ENCODE data around the gene PACSIN2.

PACSIN2 gene

DNA sequence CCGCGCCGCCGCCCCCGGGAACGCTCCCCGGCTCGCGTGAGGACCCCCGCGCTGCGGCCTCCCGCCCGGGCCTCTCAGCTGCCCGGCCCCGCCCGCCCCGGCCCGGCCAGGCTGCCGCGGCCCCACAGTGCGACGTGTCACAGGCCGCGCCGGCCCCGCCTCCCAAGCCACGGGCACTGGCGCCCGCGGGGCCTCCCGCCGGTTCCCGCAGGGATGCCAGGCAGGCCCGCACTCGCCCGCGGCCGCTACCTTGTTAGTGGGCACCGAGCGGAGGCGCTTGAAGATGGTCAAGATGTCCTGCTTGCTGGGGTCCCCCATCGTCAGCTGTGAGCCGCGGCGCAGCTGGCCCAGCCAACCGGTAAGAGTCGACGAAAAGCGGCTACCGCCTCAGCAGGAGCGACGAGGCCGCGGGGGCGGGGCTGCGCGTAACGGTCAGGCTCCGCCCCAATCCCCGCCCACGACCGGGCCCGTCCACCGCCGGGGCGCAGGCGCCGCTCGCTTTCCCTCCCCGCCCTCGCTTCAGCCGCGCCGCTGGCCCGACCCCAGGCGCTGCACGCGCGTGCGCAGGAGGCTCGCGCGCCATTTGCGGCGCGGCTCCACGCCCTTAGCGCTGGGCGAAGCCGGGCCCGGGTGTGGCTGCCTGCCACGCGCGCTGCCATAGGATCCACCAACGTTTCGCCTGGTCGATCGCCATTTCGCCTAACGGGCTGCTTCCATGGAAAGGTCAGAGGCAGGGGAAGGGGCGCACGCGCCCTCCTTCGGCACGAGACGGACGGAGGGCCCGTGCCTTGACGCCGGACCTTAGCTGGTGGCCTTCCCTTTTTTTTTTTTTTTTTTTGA lies 157.9 kb downstream of the PACSIN2 start, which contains the start of gene ARFGAP3:
Gene ARFGAP3 (minus strand): TSS at position 409 of the 840 bp plus-strand sequence. CDS start 91 bp downstream, at position 318.
- DNase-seq = peak; percentile 98 to 100 (median 100)

DNA sequence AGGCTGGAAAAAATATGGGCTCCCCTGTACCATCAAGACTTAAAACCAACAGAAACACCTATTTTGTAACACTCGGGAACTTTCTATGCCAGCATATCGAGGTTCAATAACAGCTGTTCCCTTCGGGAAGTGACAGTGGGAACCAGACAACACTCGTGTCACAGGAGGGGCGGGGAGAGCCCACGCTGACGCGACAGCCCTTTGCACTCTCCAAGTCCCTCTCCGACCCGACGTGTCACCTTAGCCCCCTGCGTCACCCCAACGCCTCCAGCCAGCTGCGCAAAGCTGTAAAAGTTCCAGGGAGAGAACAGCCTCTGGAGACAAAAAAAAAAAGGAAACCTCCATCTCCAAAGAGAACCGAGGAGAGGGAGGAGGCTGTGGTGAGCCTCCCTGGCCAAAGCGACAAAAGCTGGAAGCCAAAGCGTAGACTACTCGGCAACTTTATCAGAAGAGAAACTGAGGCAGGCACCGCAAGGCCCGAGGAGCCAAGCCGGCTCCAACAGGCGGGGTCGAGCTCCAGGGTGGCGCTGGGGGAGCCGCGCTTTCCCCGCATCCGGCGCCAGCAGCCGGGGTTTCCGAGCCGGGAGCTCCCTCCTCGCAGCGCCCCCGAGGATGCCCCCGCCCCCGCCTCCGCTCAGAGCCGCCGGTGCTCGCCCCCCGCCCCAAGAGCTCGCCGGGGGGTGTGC lies 158.6 kb downstream of the PACSIN2 start:
- peak; percentile 89 to 95 (median 92) for DNase-seq

DNA sequence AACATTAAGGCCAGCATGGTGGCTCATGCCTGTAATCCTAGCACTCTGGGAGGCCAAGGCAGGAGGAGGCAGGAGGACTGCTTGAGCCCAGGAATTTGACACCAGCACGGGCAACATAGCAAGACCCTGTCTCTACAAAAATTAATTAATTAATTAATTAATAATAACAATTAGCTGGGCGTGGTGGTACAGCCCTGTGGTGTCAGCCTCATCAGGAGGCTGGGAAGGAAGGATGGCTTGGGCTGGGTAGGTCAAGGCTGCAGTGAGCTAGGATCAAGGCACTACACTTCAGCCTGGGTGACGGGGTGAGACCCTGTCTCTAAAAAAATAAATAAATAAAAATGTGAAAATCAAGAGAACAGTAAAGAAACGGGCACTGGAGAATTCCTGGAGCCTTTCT lies 159.2 kb downstream of the PACSIN2 start:
- DNase-seq = no peak

DNA sequence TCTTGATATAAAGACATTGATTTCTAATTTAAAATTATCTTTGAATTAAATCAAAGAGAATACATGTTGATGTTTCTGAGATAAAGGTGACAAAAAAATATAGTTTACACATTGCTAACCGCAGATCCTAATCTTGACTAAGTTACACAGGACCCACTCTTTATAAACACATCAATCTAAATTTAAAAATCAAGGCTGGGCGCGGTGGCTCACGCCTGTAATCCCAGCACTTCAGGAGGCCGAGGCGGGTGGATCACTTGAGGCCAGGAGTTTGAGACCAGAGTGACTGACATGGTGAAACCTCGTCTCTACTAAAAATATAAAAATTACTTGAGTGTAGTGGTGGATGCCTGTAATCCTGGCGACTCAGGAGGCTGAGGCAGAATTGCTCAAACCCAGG lies 159.7 kb downstream of the PACSIN2 start:
- DNase-seq = no peak

DNA sequence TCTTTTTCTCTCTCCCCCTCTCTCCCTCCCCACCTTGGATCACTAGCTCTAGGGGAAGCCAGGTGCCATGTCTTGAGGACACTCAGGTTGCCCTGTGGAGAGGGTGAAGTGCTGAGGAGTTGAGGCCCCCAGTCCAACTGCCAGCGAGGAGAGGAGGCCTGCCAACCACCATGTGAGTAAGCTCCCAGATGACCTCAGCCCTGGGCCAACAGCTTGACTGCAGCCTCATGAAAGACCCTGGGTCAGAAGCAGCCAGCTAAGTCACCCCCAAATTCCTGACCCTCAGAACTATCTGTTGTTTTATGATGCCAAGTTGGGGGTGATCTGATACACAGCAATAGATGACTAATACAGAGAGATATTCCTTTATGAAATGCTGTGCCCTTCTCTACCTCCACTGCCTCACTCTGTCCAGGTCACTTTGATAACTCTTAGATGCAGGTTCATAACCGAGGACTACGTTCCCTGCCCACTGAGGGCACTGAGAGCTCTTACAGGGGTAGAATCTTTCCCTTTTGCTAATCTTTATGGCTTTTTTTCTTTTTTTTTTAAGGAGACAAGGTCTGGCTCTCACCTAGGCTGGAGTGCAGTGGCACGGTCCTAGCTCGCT lies 165.9 kb downstream of the PACSIN2 start:
- DNase-seq = no peak

DNA sequence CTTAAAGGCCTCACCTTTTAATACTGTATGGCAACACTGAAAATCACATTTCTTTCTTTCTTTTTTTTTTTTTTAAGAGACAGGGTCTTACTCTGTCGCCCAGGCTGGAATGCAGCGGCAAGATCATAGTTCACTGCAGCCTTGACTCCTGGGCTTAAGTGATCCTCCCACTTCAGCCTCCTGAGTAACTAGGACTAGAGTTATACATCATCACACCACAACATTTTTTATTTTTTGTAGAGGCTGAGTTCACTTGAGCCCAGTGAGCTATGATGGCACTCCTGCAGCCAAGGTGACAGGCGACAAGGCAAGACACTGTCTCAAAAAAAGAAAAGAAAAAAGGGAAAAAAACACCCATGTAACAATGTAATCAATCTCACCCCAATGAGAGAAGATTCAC lies 167.8 kb downstream of the PACSIN2 start:
- no peak for DNase-seq

DNA sequence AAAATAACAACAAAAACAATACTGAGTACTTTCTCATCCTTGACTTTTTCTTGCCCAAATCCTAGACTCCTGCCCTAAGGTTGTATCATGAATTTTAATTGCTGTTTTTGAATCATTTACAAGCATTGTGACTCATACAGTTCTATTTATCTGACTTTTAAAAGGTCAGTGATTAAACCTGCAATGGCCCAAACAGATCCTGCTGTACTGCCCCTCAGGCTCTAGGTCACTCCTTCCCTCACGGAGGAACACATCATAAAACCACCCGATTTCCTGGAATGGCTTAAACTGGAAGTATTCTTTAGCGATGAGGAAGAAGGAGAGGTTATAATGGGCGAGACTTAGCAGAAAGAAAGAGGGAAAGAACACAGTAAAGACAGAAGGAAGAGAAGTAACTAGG lies 170.2 kb downstream of the PACSIN2 start:
- no peak for DNase-seq

DNA sequence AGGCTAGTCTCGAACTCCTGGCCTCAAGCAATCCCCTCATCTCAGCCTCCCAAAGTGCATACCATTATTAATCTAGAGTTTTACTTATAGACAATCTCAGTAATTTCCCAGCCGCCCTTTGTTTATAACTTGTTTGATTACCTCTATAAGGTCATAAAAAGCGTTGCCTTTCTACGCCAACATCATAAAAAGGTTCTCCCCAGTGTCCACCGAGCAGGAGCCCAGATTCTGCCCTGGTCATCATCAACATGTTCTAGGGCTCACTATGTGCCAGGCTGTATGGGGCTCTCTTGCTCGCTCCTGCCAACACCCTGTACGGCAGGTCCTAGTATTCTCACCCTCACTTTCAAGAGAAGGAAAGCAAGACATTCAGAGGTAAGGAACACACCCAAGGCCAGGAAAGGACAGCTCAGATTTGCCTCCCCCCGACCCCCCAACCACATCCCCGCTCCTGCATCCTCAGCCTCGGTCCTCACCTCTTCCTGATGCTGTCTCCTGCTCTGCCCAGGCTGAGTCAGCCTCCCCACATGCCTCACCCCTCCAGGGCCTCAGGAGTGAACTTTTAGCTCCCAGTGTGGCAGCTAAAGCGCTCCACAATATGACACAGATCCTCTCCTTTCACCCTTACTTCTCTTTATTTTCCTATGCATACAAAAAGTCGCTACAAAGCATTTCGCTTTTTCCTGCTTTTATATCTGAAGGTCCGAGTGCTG lies 172.1 kb downstream of the PACSIN2 start:
- no peak for DNase-seq

DNA sequence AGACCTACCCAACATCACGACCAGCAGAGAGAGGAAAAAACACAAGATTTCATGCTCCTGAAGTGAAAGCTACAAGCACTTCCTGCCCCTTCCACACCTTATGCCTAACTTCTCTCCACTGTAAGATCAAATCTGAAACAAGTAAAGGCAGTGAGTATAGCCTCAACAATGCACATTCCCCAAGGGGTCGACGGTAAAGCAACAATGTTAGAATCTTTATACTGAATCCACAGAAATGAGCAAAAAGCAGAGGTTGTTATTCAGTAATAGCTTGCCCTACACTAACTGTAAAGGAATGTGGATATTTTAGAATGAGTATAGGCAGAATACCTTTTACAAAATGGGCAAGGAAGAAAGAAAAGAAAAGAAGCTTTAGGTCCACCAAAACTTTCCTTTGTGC lies 173.5 kb downstream of the PACSIN2 start:
- no peak for DNase-seq

DNA sequence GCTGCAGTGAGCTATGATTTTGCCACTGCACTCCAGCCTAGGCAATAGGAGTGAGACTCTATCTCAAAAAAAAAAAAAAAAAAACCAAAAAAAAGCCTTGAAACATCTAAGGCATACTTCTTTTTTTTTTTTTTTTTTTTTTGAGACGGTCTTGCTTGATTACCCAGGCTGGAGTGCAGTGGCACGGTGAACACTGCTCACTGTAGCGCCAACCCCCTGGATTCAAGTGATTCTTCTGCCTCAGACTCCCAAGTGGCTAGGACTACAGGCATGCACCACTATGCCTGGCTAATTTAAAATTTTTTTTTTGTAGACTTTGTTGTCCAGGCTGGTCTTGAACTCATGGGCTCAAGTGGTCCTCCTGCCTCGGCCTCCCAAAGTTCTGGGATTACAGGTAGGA lies 177.4 kb downstream of the PACSIN2 start:
- DNase-seq = no peak

DNA sequence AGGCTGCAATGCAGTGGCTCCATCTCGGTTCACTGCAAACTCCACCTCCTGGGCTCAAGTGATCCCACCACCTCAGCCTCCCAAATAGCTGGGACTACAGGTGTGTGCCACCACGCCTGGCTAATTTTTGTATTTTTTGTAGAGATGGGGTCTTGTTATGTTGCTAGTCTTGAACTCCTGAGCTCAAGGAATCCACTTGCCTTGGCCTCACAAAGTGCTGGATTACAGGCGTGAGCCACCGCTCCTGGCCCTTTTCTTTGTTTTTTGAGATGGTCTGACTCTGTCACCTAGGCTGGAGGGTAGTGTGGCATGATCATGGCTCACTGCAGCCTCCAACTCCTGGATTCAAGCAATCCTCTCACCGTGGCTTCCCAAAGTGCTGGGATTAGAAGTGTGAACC lies 178.9 kb downstream of the PACSIN2 start:
- DNase-seq = no peak

DNA sequence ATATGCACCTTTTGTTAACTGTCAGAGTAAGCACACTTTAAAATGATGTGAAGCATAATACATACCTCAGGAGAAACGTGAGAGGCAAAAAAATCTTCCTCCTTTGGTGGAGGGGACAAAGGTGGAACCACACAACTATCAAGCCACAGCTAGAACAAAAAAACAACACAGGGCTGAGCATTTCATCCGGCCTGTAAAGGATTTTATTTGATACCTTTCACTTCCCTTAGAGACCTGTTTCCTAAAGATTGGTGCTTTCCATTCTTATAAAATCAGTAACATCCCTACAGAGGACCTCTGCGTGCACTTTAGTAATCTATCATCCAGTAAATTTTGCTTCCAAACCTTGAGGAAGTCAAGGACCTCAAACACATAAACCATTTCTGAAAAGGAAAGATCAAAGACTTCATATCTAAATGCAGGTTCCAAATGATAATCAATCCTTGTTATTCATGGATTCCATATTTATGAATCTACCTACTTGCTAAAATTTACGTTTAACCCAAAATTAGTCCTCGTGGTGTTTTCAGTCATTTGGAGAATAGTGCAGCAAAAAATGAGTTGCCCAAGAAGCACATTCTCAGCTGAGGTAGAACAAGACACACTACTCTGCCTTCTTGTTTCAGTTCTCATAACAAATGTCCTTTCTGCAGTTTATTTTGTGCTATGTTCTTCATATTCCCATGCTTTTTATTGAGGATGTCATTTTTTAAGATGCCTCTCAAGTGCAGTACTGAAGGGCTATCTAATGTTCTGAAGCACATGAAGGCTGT lies 180.6 kb downstream of the PACSIN2 start:
- no peak for DNase-seq

DNA sequence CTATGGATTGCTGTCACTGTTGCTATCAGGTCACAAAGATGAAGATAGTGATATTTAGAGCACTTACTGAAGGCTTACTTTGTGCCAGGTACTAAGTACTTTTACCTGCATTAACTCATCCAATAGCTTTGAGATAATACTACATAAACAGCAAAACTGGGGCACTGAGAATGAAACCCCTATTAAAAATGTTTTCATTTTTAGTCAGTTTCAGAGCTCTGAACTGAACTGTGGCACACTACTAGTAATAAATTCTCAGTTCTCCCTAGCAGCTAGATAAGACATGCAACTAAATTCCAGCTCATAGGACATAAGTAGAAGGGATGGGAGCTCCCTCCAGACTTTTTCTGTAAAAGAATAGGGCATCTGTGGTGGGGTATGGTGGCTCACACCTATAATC lies 181.8 kb downstream of the PACSIN2 start:
- no peak for DNase-seq

DNA sequence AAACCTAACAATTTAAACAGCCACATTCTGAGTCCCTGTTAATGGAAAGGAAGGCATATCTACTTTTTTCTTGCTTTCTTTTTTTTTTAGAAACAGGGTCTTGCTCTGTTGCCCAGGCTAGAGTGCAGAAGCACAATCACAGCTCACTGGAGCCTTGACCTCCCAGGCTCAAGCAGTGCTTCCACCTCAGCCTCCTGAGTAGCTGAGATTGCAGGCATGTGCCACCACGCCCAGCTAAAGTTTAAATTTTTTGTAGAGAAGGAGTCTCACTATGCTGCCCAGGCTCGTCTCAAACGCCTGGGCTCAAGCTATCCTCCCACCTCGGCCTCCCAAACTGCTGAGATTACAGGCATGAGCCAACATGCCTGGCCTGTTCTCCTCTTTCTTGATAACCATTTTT lies 183.2 kb downstream of the PACSIN2 start:
- no peak for DNase-seq

DNA sequence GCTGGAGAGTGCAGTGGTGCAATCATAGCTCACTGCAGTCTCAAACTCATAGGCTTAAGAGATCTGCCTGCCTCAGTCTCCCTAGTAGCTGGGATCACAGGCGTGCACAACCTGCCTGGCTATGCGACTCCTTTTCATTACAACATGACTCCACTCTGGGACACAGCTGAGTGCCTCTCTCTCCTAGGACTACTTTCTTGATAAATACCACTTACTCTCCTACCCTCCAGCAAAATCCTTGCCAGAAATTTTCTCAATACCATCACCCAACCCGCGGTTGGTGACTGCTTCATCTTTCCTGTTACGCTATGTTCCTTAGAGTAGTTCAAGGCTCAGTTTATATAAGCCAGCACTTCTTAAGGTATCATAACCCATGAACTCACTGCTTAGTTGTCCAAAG lies 184.8 kb downstream of the PACSIN2 start:
- no peak for DNase-seq

DNA sequence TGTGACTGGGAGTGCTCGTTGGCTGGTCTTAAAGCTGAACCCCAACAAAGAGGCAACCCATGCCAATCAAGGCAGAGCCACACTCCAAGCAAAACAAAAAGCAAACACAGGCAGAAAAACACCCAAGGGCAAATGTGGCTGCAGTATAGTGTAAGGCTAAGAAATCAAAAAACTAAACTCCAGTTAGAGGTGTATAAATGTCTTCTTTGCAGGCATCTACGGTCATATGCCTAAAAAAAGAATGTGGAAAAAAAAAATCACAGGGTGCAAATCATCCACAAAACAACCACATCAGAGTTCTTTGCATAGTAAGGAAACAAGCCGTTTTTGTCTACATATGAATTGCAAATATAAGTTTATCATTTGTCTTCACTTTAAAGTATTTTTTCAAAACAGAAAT lies 185.6 kb downstream of the PACSIN2 start:
- DNase-seq = no peak

DNA sequence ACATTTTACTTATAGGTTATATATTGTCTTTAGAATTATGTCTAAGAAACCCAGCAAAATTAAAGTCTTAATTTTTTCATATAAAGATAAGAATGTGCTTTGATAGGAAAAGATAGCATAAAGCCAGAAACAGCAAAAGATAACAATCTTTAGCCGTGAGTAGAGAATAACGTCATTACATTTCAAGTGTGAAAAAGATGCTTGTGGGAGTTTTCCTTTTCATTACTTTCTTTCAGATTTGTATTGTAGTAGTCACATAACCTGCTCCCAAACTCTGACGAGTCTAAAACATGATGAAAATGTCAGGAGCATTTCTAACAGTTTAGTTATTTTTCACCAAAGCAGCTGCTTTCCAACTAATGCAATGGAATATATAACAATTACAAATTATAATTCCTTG lies 189.2 kb downstream of the PACSIN2 start:
- no peak for DNase-seq

DNA sequence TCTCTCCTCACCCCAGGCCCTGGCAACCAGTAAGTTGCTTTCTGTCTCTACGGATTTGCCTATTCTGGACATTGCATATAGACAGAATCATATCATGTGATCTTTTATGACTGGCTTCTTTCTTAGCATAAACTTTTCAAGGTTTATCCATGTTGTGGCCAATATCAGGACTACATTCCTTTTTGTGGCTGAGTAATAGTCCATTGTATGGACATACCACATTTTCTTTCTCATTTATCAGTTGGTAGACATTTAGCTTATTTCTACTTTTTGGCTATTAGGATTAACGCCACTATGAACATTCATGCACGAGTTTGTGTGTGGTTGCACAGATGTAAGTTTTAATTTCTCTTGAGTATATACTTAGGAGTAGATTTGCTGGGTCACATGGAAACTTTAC lies 193.6 kb downstream of the PACSIN2 start:
- DNase-seq = no peak

DNA sequence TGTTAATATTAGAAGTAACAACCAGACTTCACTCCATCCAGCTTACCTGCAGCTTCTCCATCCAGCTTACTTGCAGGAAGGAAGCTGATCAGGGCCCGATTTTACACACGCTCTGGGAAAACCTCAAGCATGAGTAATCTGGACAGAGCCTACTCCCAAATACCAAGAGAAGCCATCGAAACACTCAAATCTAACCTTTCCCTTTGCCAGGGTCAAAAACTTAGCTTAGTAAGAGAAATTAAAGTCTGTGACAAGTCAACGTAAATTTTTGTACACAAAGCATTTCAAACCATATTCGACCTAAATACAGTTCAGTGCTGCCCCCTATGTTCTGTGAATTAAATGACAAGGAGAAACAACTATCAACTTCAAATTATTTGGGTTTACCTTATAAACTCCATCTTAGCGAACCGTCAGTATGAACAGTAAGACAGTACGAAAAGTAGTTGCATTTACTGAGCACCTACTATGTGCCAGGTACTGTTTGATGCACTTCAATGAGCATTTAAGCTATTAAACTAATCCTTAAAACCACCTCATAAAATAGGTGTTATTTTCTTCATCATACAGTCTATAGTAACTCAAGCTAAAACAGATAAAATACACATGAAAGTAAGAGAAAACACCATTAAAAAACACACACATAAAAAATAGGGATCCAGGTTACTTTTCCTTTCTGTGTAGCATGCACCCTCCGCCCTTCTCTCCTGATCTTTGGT lies 194.7 kb downstream of the PACSIN2 start:
- peak in 3 of 4 experiments; percentile 26 to 54 (median 28) for DNase-seq
